Subcutaneous abdominal adipose tissue (tissue), 5 donors: ENCODE measurements around the gene ZBTB12.

Experiments used
- H3K27ac ChIP-seq: one replicate; pipeline ENCODE4 v1.7.0; 2013; ENCODE audit warnings: low read depth, mild to moderate bottlenecking, inconsistent platforms, low read length, moderate library complexity
- H3K27me3 ChIP-seq, 5 donors: one replicate each; pipeline ENCODE4 v1.7.0; 2013; ENCODE audit warnings: low read length in 5 of 5, inconsistent platforms in 1 of 5; ENCODE audit not compliant: control insufficient read depth in 5 of 5, insufficient read depth in 4 of 5
- H3K36me3 ChIP-seq, 5 donors: one replicate each; pipeline ENCODE4 v1.7.0; 2013; ENCODE audit warnings: low read length in 5 of 5; ENCODE audit not compliant: control insufficient read depth in 5 of 5, insufficient read depth in 5 of 5
- H3K4me1 ChIP-seq, 5 donors: one replicate each; pipeline ENCODE4 v1.7.0; 2013; ENCODE audit warnings: low read length in 5 of 5, mild to moderate bottlenecking in 3 of 5, moderate library complexity in 1 of 5; ENCODE audit not compliant: control insufficient read depth in 5 of 5, insufficient read depth in 5 of 5
- H3K4me3 ChIP-seq, 5 donors: one replicate each; pipeline ENCODE4 v1.7.0; 2013; ENCODE audit warnings: low read length in 5 of 5, low read depth in 1 of 5
- H3K9ac ChIP-seq, 5 donors: one replicate each; pipeline ENCODE4 v1.7.0; 2013; ENCODE audit warnings: low read length in 5 of 5, mild to moderate bottlenecking in 4 of 5, moderate library complexity in 3 of 5
- H3K9me3 ChIP-seq, 5 donors: one replicate each; pipeline ENCODE4 v1.7.0; 2013; ENCODE audit warnings: low read length in 5 of 5; ENCODE audit not compliant: control insufficient read depth in 5 of 5
- donor health status: healthy.
- donor health status: healthy.
- donor health status: healthy.
- donor health status: healthy.
- donor health status: healthy.

The ZBTB12 gene

DNA sequence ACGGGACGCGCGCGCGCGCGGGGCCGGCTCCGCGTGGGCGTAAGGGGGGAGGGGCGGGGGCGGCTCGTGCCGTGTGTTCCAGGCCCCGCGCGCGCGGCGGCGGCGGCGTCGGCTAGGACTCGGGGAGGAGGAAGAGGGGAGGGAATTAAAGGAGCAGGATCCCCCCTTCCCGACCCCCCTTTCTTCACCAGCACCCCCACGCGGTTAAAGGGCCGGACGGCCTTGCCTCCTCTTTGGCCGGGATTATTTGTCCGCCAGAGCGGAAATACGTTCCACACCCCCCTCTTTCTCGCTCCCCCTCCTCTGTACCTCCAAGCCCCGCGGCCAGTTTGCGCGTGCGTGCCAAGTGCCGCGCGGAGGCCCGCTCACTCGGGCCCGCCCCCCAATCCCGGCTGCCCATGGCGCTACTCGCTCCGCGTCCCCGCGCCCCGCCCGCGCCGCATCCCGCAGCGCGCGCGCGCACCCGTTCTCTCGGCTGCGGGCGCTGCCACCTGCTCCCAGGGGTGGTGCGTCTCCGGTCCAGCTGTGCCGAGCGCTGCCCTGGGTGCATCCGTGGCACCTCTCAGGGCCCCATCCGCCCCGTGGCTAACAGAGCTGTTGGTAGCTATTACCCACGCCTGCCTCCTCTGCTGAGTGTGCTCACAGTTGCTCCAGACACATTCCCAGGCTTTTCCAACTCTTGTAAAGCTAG is at the start of gene ZBTB12:
Gene ZBTB12, minus strand, starts transcription at position 134 of the 691 bp plus-strand sequence. CDS start 781 bp downstream, outside the sequence.
- Histone ChIP-seq H3K4me1 (peaks cover 5 to 43% (median 31%) of the 10 kb centered on the region in 5 donors), H3K4me3 (peak within 1 kb of the TSS; percentile 71 to 84 (median 77)), H3K36me3 (no peaks in the 10 kb centered on the region), H3K27ac (peak within 1 kb of the TSS; percentile 82), H3K9ac (peak within 1 kb of the TSS; percentile 35 to 79 (median 70)), H3K27me3 (peaks cover 0 to 2% (median 0%) of the 10 kb centered on the region in 5 donors), H3K9me3 (no peaks in the 10 kb centered on the region)

DNA sequence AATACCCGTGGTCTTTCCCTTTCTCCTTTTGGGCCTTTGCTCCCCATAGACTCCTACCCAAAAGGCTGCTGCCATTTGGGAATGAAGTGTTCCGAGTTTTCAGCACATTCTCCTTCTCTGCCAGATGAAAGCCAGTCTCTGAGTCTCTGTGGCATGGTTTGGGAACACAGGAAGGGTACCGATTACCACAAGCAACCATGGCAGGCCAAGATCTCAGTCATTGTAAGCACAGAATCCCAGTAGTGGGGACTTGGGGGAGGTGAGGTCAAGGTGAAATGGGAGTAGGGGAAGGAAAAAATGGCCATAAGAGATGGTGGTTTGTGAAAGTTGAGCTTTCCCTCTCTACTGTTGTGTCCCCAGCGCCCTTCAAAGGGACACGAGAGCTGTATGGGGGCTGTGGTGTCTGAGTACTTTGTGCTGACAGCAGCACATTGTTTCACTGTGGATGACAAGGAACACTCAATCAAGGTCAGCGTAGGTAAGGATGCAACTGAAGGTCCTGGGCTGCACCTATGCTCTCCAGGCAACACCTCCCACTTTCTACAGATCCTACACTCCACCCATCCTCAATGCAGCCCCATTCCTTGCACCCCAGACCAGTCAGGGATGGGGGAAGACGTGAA is 48.2 kb upstream of the ZBTB12 start:
- Histone ChIP-seq H3K9ac (no peak overlapping the region), H3K9me3 (no peaks in the 10 kb centered on the region), H3K36me3 (peaks cover 4 to 49% (median 36%) of the 10 kb centered on the region in 5 donors), H3K27ac (peak overlapping the region; percentile 24), H3K27me3 (no peaks in the 10 kb centered on the region), H3K4me3 (no peak overlapping the region), H3K4me1 (peaks cover 3 to 20% (median 18%) of the 10 kb centered on the region in 5 donors)

DNA sequence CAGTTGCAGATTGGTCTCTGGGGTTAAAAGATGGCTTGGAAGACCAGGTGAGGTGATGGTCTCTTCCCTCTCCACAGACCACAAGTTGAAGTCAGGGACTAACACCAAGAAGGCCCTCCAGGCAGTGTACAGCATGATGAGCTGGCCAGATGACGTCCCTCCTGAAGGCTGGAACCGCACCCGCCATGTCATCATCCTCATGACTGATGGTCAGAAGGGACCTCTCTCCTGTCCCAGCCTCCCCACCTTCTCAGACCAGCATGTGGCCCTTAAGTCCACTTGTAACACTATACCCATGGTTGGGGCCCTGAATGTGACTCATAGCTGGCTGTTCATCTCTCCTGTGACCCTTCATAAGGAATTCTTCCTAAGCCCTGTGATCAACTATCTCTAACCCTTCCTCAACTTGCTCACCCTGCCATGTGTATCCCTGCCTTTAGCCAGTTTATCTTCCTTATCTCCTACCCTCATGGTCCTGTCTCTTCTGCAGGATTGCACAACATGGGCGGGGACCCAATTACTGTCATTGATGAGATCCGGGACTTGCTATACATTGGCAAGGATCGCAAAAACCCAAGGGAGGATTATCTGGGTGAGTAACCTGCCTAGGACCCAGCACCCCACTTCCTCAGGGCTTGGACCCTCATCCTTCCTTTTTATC is 47.0 kb upstream of the ZBTB12 start:
- H3K9me3 ChIP-seq = no peaks in the 10 kb centered on the region
- H3K27ac ChIP-seq = peak overlapping the region; percentile 24
- H3K9ac ChIP-seq = peak overlapping the region in 1 of 5 donors; percentile 13
- H3K27me3 ChIP-seq = no peaks in the 10 kb centered on the region
- H3K4me1 ChIP-seq = peaks cover 3 to 23% (median 20%) of the 10 kb centered on the region in 5 donors
- peaks cover 4 to 41% (median 24%) of the 10 kb centered on the region in 5 donors for H3K36me3 ChIP-seq
- H3K4me3 ChIP-seq = no peak overlapping the region

GRCh38 chr6:31948306-31948705 is 46.4 kb upstream of the ZBTB12 start:
- peaks cover 3 to 21% (median 20%) of the 10 kb centered on the region in 5 donors for H3K4me1 ChIP-seq
- H3K27ac ChIP-seq = no peak overlapping the region
- H3K27me3 ChIP-seq = peaks cover 0 to 4% (median 0%) of the 10 kb centered on the region in 5 donors
- H3K36me3 ChIP-seq = peaks cover 2 to 36% (median 18%) of the 10 kb centered on the region in 5 donors
- H3K9ac ChIP-seq = peak overlapping the region in 1 of 5 donors; percentile 13
- no peaks in the 10 kb centered on the region for H3K9me3 ChIP-seq
- H3K4me3 ChIP-seq = no peak overlapping the region

GRCh38 chr6:31947864-31948263 is 46.0 kb upstream of the ZBTB12 start:
- no peak overlapping the region for H3K4me3 ChIP-seq
- H3K27me3 ChIP-seq = peaks cover 0 to 6% (median 0%) of the 10 kb centered on the region in 5 donors
- H3K4me1 ChIP-seq = peaks cover 3 to 21% (median 20%) of the 10 kb centered on the region in 5 donors
- H3K9ac ChIP-seq = no peak overlapping the region
- no peak overlapping the region for H3K27ac ChIP-seq
- H3K36me3 ChIP-seq = peaks cover 0 to 33% (median 14%) of the 10 kb centered on the region in 5 donors
- no peaks in the 10 kb centered on the region for H3K9me3 ChIP-seq

GRCh38 chr6:31947070-31947675 is 45.3 kb upstream of the ZBTB12 start:
- no peak overlapping the region for H3K27ac ChIP-seq
- H3K9ac ChIP-seq = no peak overlapping the region
- H3K4me1 ChIP-seq = peaks cover 3 to 21% (median 20%) of the 10 kb centered on the region in 5 donors
- peaks cover 0 to 6% (median 0%) of the 10 kb centered on the region in 5 donors for H3K27me3 ChIP-seq
- H3K36me3 ChIP-seq = peaks cover 0 to 27% (median 11%) of the 10 kb centered on the region in 5 donors
- no peak overlapping the region for H3K4me3 ChIP-seq
- H3K9me3 ChIP-seq = no peaks in the 10 kb centered on the region

DNA sequence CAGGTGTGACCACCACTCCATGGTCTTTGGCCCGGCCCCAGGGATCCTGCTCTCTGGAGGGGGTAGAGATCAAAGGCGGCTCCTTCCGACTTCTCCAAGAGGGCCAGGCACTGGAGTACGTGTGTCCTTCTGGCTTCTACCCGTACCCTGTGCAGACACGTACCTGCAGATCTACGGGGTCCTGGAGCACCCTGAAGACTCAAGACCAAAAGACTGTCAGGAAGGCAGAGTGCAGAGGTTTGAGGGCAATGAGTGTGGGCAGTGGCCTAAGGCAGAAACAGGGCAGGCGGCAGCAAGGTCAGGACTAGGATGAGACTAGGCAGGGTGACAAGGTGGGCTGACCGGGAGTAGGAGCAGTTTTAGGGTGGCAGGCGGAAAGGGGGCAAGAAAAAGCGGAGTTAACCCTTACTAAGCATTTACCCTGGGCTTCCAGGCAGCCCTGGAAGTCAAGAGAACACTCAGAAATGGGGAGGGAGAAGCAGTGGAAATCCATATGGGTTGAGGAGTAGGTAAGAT is 44.5 kb upstream of the ZBTB12 start:
- peaks cover 0 to 20% (median 4%) of the 10 kb centered on the region in 5 donors for H3K36me3 ChIP-seq
- peaks cover 3 to 21% (median 20%) of the 10 kb centered on the region in 5 donors for H3K4me1 ChIP-seq
- H3K4me3 ChIP-seq = peak overlapping the region in 2 of 5 donors; percentile 17 to 42
- no peaks in the 10 kb centered on the region for H3K9me3 ChIP-seq
- H3K9ac ChIP-seq = peak overlapping the region in 2 of 5 donors; percentile 44 to 57
- H3K27ac ChIP-seq = peak overlapping the region; percentile 70
- H3K27me3 ChIP-seq = peaks cover 0 to 6% (median 0%) of the 10 kb centered on the region in 5 donors

DNA sequence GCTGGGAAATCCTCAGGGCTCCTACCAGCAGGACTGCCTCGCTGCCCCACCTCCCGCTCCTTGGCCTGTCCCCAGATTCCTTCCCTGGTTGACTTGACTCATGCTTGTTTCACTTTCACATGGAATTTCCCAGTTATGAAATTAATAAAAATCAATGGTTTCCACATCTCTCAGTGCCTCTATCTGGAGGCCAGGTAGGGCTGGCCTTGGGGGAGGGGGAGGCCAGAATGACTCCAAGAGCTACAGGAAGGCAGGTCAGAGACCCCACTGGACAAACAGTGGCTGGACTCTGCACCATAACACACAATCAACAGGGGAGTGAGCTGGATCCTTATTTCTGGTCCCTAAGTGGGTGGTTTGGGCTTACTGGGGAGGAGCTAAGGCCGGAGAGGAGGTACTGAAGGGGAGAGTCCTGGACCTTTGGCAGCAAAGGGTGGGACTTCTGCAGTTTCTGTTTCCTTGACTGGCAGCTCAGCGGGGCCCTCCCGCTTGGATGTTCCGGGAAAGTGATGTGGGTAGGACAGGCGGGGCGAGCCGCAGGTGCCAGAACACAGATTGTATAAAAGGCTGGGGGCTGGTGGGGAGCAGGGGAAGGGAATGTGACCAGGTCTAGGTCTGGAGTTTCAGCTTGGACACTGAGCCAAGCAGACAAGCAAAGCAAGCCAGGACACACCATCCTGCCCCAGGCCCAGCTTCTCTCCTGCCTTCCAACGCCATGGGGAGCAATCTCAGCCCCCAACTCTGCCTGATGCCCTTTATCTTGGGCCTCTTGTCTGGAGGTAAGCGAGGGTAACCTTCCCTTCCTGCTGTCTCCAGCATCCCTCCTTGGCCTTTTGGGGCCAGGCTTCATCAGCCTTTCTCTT is 43.9 kb upstream of the ZBTB12 start, which contains the start of gene CFB:
Gene CFB, plus strand, starts transcription at position 589 of the 863 bp plus-strand sequence. Its CDS starts 127 bp downstream, at position 716.
- H3K9me3 ChIP-seq = no peaks in the 10 kb centered on the region
- peak within 1 kb of the TSS in 2 of 5 donors; percentile 44 to 57 for H3K9ac ChIP-seq
- peak within 1 kb of the TSS; percentile 70 for H3K27ac ChIP-seq
- H3K27me3 ChIP-seq = peaks cover 0 to 6% (median 0%) of the 10 kb centered on the region in 5 donors
- H3K36me3 ChIP-seq = peaks cover 0 to 15% (median 0%) of the 10 kb centered on the region in 5 donors
- H3K4me3 ChIP-seq = peak within 1 kb of the TSS in 4 of 5 donors; percentile 9 to 55 (median 34)
- H3K4me1 ChIP-seq = peaks cover 3 to 20% (median 19%) of the 10 kb centered on the region in 5 donors
